ENCODE results near the gene RALGPS1. TPM values are rescaled to one million over a fixed set of nuclear protein-coding genes. Genes with fewer than 3 reads are reported as not detected.
A peak's percentile ranks its signal among the peaks of the same experiment; 100 is the strongest.

Gene RALGPS1
- total RNA-seq, 2 donors from 2014 or later = 1.4 to 13.8 TPM

DNA sequence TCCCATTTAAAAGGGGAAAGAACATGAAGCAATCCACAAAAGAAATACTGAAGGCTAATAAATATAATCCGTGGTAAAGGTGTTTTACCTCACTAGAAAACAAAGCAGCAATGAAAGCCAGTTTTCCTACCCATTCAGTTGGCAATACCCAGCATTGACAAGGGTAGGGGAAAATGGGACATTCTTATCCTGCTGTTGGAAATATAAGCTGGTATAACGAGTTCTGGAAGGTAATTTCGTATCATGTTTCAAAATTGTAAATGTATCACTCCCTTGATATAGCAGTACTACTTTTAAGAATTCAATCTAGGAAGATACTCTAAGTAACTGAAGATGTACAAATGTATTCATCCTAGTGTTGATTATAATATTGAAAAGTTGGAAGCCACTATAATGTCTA, 22.9 kb upstream of the RALGPS1 start:
- ATAC-seq (no peak), DNase-seq (ENCODE audit: low spot score in 2 of 2) (no peak)
- Mint-ChIP-seq H3K9me3 (no peaks in the 10 kb centered on the region), H3K27ac (no peak overlapping the region), H3K36me3 (no peaks in the 10 kb centered on the region)

- DNase-seq (ENCODE audit: low spot score in 2 of 2) = no peak
- no peaks in the 10 kb centered on the region for H3K9me3 Mint-ChIP-seq
- no peak for ATAC-seq
- no peaks in the 10 kb centered on the region for H3K36me3 Mint-ChIP-seq
- no peak overlapping the region for H3K27ac Mint-ChIP-seq
Observed at GRCh38 chr9:126893079-126893478, 21.5 kb upstream of the RALGPS1 start.

DNA sequence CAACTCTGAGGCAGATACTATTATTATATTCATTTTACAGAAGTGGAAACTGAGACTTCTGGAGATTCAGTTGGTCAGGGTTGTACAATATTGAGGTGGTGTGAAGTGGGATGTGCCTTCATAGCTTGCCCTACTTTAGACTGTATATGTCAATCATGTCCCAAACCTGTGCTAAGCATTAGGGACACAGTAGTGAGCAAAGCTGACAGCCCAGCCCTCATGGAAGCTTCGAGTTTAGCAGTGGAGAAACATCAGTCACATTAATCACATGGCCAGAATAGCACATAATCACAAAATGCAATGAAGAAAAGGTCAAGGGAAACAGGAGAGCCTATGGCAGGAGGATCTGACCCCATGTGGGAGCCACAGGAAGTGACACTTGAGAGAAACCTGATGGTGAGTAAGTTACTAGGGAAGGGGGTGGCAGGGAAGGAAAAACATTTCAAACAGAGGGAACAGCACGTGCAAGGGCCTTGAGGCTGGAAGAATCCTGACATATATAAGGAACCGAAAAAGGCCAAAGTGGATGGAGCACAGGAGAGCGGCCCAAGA, 20.5 kb upstream of the RALGPS1 start:
- ATAC-seq (peak in 1 of 2 donors; percentile 74), DNase-seq (ENCODE audit: low spot score in 2 of 2) (no peak)
- Mint-ChIP-seq H3K27ac (no peak overlapping the region), H3K36me3 (no peaks in the 10 kb centered on the region), H3K9me3 (no peaks in the 10 kb centered on the region)

DNA sequence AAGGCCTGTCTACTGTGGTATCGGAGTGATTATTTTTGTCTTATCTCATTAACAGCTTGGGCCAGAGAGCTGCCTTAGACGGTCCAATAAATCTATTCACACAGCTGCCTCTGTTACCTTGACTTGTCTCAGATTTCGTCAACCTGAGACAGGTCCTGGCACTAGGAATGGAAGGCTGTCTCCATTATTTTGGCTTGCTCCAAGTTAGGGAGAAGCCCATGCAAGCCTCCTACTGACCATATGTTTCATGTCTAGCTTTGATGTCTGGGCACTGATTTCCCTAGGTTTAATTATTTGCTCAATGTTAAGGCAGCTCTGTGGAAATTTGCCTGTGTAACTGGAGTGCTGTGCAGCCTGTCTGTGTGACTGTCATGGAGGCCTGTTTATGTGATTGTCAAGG, 12.4 kb upstream of the RALGPS1 start:
- Mint-ChIP-seq H3K9me3 (peaks cover 4 to 8% of the 10 kb centered on the region in 2 donors), H3K36me3 (peaks cover 0 to 7% of the 10 kb centered on the region in 2 donors), H3K27ac (no peak overlapping the region)
- no peak for ATAC-seq
- no peak for DNase-seq (ENCODE audit: low spot score in 2 of 2)

DNA sequence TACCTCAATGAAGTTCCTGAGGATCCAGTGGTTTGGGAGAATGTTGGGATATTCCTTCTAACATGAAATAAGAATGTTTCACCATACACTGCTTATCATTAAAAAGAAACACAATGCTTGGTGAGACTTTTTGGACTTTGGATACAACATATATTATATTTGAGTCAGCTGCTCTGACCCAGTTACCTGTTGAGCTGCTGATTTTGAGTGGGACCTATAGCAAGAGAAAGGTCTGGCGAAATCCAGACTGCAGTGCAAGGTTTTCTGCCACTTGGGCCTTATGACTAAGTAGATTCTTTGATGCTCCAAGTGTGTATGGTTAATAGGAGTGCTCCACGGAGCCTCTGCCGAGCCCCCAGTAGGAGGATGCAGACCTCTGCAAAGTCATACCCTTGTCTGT, 10.0 kb upstream of the RALGPS1 start:
- peaks cover 4 to 8% of the 10 kb centered on the region in 2 donors for H3K9me3 Mint-ChIP-seq
- no peak for ATAC-seq

DNA sequence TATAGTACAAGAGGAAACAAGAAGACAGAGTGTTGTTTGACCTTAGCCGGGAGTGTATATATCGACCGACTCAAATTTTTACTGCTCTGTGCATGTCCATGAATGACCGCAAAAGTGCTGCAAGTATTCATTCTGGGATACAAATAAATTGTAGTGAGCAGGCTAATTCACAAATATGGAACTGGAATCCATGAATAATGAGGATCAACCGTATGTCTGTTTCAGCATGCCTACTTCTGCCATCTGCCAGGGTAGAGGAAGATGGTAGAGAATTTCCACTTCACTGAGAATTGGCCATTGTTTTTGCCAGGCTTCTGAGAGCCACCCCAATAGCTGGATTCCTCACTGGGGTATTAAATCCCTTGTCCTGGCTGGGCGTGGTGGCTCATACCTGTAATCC, 8.5 kb upstream of the RALGPS1 start:
- no peak overlapping the region for H3K27ac Mint-ChIP-seq
- peaks cover 0 to 3% of the 10 kb centered on the region in 2 donors for H3K36me3 Mint-ChIP-seq
- ATAC-seq (no peak), DNase-seq (ENCODE audit: low spot score in 2 of 2) (no peak)
- peaks cover 2 to 7% of the 10 kb centered on the region in 2 donors for H3K9me3 Mint-ChIP-seq

More for the DNA sequence above, 10.0 kb upstream of the RALGPS1 start:
- Mint-ChIP-seq H3K27ac (no peak overlapping the region), H3K36me3 (peaks cover 0 to 7% of the 10 kb centered on the region in 2 donors)
- no peak for DNase-seq (ENCODE audit: low spot score in 2 of 2)

DNA sequence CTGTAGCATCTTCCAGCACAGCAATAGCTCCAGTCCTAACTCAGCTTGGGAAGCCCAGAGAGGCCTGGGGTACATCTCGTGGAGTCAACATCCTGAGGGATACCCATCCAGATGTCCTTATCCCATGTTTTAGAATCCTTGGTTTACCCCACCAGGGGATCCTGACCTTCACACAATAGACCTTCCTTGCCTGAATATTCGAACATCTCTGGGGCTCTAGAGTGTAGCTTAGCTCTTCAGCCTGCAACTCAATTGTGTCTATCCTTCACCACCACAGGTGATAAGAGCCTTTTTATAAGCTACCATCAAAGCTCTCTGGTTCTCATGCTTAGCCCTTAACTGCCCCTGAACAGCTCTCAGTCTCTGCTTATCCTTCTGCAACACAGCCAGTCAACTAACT, 7.5 kb upstream of the RALGPS1 start:
- ATAC-seq = no peak
- Mint-ChIP-seq H3K36me3 (no peaks in the 10 kb centered on the region), H3K9me3 (peaks cover 2 to 8% of the 10 kb centered on the region in 2 donors), H3K27ac (no peak overlapping the region)
- DNase-seq (ENCODE audit: low spot score in 2 of 2) = no peak

DNA sequence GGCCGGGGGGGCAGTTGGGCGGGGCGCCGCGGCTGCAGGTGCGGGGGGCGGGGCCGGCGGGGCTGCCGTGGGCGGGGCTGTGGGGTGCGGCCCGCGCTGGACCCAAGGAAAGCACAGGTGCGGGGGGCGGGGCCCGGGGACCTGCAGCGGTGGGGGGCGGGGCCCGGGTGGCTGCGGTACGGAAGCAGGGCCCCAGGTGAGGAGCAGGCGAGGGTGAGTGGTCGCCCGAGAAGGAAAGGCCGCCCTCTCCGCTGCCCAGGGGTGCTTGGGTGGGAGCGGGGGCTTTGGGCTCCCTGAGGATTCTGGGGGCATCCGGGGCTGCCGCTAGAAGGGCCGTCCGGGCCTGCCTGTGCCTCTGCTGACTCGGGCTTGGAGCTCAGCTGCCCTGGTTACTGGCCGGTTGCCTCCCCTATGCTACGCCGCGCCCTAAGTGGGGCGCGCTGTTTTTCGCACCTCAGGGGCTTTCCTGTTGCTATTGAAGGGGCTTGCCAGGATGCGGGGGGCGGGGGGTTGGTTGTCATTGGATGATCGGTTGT, 767 bp downstream of the RALGPS1 start:
- Mint-ChIP-seq H3K27ac (no peak overlapping the region), H3K36me3 (no peaks in the 10 kb centered on the region), H3K9me3 (peaks cover 5 to 9% of the 10 kb centered on the region in 2 donors)
- ATAC-seq (peak in 1 of 2 donors; percentile 27), DNase-seq (ENCODE audit: low spot score in 2 of 2) (peak; percentile 9 to 56)

DNA sequence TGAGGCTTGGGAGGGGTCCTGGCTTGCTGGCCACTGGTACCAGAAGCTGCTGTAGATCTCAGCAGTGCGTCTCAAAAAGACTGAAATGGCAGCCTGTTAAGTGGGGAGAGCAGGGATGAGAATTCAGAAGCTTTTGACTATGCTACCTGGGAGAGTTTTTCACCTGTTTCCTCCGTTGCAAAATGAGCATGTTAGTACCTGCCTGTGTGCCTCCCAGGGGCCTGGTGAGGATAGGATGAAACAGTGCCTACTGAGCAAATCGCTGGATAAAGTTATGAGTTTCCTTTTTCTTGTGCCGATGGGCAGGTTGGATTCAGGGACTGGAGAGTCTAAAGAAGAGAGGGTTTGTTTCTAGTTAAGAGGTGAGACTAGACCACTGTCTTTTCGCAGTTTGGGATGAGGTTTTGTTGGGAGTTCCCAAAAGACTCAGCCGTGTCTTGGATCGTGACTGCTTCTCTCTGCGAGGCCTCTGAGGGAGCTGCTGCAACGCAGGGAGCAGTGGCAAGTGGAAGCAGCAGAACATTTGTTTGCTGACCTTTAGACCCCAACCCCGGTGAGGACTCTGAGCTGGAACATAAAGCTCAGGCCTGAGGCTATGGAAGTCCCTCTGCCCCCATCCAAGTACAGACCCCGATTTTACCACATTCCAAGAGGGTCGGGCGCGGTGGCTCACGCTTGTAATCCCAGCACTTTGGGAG, 1.4 kb downstream of the RALGPS1 start:
- H3K9me3 Mint-ChIP-seq = peaks cover 5 to 9% of the 10 kb centered on the region in 2 donors
- DNase-seq (ENCODE audit: low spot score in 2 of 2) (peak in 1 of 2 donors; percentile 30), ATAC-seq (no peak)
- H3K36me3 Mint-ChIP-seq = no peaks in the 10 kb centered on the region
- H3K27ac Mint-ChIP-seq = no peak overlapping the region

- no peak for DNase-seq (ENCODE audit: low spot score in 2 of 2)
- H3K36me3 Mint-ChIP-seq = no peaks in the 10 kb centered on the region
- no peak overlapping the region for H3K27ac Mint-ChIP-seq
- ATAC-seq = no peak
- H3K9me3 Mint-ChIP-seq = peaks cover 3 to 4% of the 10 kb centered on the region in 2 donors
Observed at GRCh38 chr9:126916909-126917308, 2.3 kb downstream of the RALGPS1 start.

DNA sequence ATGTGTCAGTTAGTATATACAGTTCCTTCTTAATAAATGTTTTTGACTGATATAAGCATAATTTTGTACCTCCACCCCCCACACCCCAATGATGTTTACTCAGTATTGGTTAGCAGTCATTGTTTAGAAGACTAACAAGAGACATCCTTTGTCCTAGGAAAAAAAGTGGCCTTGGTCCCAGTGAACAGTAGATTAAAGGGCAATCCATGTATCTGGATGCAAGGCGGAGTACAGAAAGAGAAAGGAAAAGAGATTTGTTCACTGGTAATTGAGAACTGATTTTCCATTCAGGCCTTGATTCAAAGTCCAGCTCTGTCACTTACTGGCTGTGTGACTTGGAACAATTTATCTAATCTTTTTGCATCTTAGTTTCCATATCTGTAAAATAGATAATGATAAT, 4.6 kb downstream of the RALGPS1 start:
- H3K36me3 Mint-ChIP-seq = no peaks in the 10 kb centered on the region
- ATAC-seq (no peak), DNase-seq (ENCODE audit: low spot score in 2 of 2) (no peak)
- no peak overlapping the region for H3K27ac Mint-ChIP-seq
- H3K9me3 Mint-ChIP-seq = no peaks in the 10 kb centered on the region

DNA sequence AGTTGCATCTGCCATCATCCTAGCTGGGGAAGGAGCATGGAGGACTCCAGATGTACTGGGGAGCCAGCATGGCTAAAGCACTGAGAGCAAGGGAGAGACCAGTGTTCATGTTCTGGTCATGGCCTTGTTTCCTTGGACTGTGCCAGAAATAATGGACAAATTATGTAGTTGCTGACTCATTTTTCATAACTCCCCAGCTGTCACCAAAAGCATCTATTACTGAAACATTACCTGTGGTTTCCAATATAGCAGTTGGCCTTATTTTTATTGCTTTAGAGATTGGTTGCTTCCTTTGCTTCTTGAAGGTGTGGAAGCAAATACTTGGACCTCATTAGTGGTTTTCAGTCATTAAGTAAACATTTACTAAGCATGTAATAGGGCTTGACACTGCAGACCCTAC, 11.3 kb downstream of the RALGPS1 start:
- Mint-ChIP-seq H3K36me3 (no peaks in the 10 kb centered on the region), H3K27ac (no peak overlapping the region), H3K9me3 (no peaks in the 10 kb centered on the region)
- no peak for DNase-seq (ENCODE audit: low spot score in 2 of 2)
- no peak for ATAC-seq

DNA sequence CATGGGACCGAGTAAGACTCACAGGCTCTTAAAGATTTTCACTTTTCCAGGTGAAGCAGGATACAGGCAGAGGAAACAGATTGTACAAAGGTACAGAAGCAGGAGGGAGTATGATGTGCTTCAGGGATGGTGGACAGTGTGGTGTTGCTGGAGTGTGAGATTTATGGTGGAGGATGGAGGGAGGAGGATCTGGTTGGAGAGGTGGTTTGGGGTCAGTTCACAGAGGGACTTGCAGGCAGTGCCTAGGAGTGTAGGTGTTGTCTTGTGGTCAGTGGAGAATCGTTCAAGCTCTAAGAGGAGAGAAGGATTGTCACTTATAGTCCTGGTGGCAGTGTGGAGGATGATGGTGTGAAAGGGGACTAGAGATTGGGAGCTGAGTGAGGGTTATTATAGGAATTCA, 11.8 kb downstream of the RALGPS1 start:
- H3K36me3 Mint-ChIP-seq = no peaks in the 10 kb centered on the region

GRCh38 chr9:126927419-126927818, 12.8 kb downstream of the RALGPS1 start:
- DNase-seq (ENCODE audit: low spot score in 2 of 2) (no peak), ATAC-seq (no peak)
- H3K9me3 Mint-ChIP-seq = no peaks in the 10 kb centered on the region
- no peak overlapping the region for H3K27ac Mint-ChIP-seq
- no peaks in the 10 kb centered on the region for H3K36me3 Mint-ChIP-seq

More for the DNA sequence above, 11.8 kb downstream of the RALGPS1 start:
- DNase-seq (ENCODE audit: low spot score in 2 of 2) (no peak), ATAC-seq (no peak)
- no peak overlapping the region for H3K27ac Mint-ChIP-seq
- no peaks in the 10 kb centered on the region for H3K9me3 Mint-ChIP-seq

DNA sequence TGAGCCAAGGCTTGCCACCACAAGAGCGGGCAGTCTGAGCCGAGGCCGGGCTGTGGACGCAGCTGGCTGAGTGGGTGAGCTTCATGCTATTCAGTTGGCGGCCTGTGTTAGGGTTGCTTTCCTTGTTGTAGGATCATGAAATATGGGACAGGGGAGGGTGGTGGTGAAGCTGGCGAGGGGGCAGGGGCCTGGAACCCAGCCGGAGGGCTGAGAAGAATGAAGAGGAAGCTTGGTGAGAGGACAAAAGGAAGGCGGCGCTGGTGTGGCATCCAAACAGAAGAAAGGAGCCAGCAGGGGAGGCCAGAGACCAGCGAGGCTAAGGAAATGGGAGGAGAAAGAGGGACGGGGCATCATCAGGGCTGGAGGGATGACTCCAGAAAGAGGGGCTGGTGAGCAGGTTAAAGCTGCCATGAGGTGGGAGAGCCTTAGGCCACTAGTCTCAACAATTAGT, 18.3 kb downstream of the RALGPS1 start:
- Mint-ChIP-seq H3K9me3 (no peaks in the 10 kb centered on the region), H3K27ac (no peak overlapping the region), H3K36me3 (no peaks in the 10 kb centered on the region)
- DNase-seq (ENCODE audit: low spot score in 2 of 2) (no peak), ATAC-seq (no peak)

DNA sequence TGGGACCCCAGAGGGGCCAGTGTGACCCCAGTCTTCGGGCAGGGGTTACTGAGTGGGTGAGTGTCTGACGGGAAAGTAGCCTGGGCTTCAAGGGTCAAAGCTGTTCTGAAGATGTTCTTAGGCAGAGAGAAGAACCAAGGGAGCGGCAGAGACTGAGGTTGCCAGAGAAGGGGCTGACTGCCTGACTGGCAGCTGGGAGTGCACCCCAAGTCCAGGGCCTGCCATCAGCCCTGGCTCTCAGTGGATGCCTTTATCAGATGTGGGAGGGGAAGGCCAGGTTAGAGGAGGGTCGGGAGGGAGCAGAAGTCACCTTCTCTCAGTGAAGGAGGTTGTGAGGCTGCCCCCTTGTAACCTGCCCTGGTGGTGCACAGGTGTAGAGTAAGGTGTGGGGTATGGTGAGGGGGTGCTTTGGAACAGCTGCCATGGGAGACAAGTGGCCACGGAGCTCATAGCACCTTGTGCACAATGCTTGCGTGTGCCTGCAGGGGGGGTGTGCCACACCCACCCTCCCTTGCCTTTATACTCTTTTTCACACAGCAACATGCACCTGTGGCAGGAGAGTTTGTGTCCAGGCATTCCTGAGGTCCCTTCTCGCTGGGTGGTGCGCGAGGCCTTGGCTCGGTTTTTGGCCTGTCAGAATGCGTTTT, 18.9 kb downstream of the RALGPS1 start:
- ATAC-seq (no peak), DNase-seq (ENCODE audit: low spot score in 2 of 2) (no peak)
- H3K9me3 Mint-ChIP-seq = no peaks in the 10 kb centered on the region
- H3K36me3 Mint-ChIP-seq = no peaks in the 10 kb centered on the region
- H3K27ac Mint-ChIP-seq = no peak overlapping the region

DNA sequence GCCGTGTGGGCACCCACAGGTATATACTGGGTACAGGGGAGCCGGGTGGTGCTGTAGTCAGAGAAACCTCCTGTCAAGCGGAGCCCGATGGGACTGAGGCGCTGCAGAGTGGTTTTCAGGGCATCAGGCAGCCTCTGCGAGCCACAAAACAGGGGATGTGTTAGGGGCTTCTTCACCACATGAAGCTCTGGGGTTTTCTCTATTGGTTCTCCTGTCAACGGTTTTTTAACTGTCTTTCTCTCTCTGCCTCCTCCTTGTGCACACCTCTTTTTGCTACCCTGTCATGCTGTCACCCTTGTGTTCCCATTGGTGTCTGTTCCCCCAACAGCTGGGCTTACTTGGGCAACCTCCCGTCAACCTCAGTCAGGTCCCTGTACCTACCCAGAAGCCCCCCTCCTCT, 19.9 kb downstream of the RALGPS1 start:
- ATAC-seq = no peak
- Mint-ChIP-seq H3K9me3 (no peaks in the 10 kb centered on the region), H3K27ac (no peak overlapping the region), H3K36me3 (no peaks in the 10 kb centered on the region)
- no peak for DNase-seq (ENCODE audit: low spot score in 2 of 2)
